Neural cell (in vitro differentiated cells): ENCODE measurements around the gene PSMC4. TPM values are rescaled to one million over a fixed set of nuclear protein-coding genes. Genes with fewer than 3 reads are reported as not detected.

ENCODE experiments used
- H2AFZ ChIP-seq: fragments of 200-600, 300-800 bp; sonication (generic), shearing (Covaris generic); 2 replicates; pipeline ENCODE4 v1.6.0; 2014; ENCODE audit warnings: low read depth, mild to moderate bottlenecking, antibody characterized with exemption, low read length, moderate library complexity
- H3F3A ChIP-seq: fragments of 200-600 bp; shearing (Covaris generic); 2 replicates; pipeline ENCODE4 v1.6.1; 2016; ENCODE audit warnings: mild to moderate bottlenecking, moderate library complexity, mixed read lengths, antibody characterized with exemption, low read length; ENCODE audit not compliant: insufficient read depth, poor library complexity, severe bottlenecking
- H3K27ac ChIP-seq: fragments of 200-600, 300-800 bp; sonication (generic), shearing (Covaris generic); 2 replicates; pipeline ENCODE4 v1.5.1; 2014; ENCODE audit warnings: mild to moderate bottlenecking, low read length, moderate library complexity
- H3K27me3 ChIP-seq: fragments of 300-800, 200-600 bp; sonication (generic), shearing (Covaris generic); 2 replicates; pipeline ENCODE4 v1.6.0; 2014; ENCODE audit warnings: mild to moderate bottlenecking, low read depth, low read length, moderate library complexity; ENCODE audit not compliant: insufficient read depth
- H3K36me3 ChIP-seq: fragments of 300-800, 200-600 bp; sonication (generic), shearing (Covaris generic); 2 replicates; pipeline ENCODE4 v1.5.1; 2014; ENCODE audit warnings: mild to moderate bottlenecking, antibody characterized with exemption, low read length, moderate library complexity; ENCODE audit not compliant: insufficient read depth
- H3K4me2 ChIP-seq: fragments of 300-800, 200-600 bp; sonication (generic), shearing (Covaris generic); 2 replicates; pipeline ENCODE4 v1.6.0; 2014; ENCODE audit warnings: mild to moderate bottlenecking, low read length
- H3K4me3 ChIP-seq: fragments of 300-800, 200-600 bp; sonication (generic), shearing (Covaris generic); 2 replicates; pipeline ENCODE4 v1.5.1; 2014; ENCODE audit warnings: mild to moderate bottlenecking, low read length, moderate library complexity
- H3K79me2 ChIP-seq: fragments of 200-600 bp; shearing (Covaris generic); replicated peaks from 2 replicates; pipeline ENCODE4 v1.6.0; 2014; ENCODE audit warnings: mild to moderate bottlenecking, low read length, moderate library complexity; ENCODE audit not compliant: insufficient read depth
- H3K9ac ChIP-seq: fragments of 300-800, 200-600 bp; sonication (generic), shearing (Covaris generic); 2 replicates; pipeline ENCODE4 v1.6.1; 2016; ENCODE audit warnings: mild to moderate bottlenecking, low read length, mixed read lengths
- H3K9me2 ChIP-seq: fragments of 200-600 bp; shearing (Covaris generic); 2 replicates; pipeline ENCODE4 v1.6.1; 2016; ENCODE audit warnings: mild to moderate bottlenecking, low read length, mixed read lengths; ENCODE audit not compliant: insufficient read depth
- H3K9me3 ChIP-seq: fragments of 200-600, 300-800 bp; sonication (generic), shearing (Covaris generic); 2 replicates; pipeline ENCODE4 v1.6.1; 2016; ENCODE audit warnings: mild to moderate bottlenecking, mixed run types, low read length, moderate library complexity, mixed read lengths
- H4K20me1 ChIP-seq: fragments of 200-600 bp; shearing (Covaris generic); 2 replicates; pipeline ENCODE4 v1.6.1; 2016; ENCODE audit warnings: mild to moderate bottlenecking, mixed run types; ENCODE audit not compliant: insufficient read depth
- EP300 ChIP-seq: fragments of 450-650 bp; conservative IDR thresholded peaks from 2 replicates; pipeline ENCODE4 v1.6.1; 2014; ENCODE audit warnings: antibody characterized with exemption, mild to moderate bottlenecking, moderate library complexity; ENCODE audit not compliant: poor library complexity, severe bottlenecking
- EZH2 ChIP-seq: fragments of 200-600, 300-800 bp; shearing (Covaris generic), sonication (generic); IDR thresholded peaks from 2 replicates; pipeline ENCODE4 v1.6.1; 2014; ENCODE audit warnings: antibody characterized with exemption, low read length, borderline replicate concordance, mild to moderate bottlenecking; ENCODE audit not compliant: insufficient read depth, poor library complexity, severe bottlenecking
- POLR2AphosphoS5 ChIP-seq: IDR thresholded peaks from 2 replicates; pipeline ENCODE4 v1.6.1; 2012
- RAD21 ChIP-seq: fragments of 450-650 bp; conservative IDR thresholded peaks from 2 replicates; pipeline ENCODE4 v1.6.1; 2014; ENCODE audit warnings: antibody characterized with exemption, mild to moderate bottlenecking, moderate library complexity
- REST ChIP-seq: IDR thresholded peaks from 2 replicates; pipeline ENCODE4 v1.6.1; 2012; ENCODE audit warnings: borderline replicate concordance
- SMC3 ChIP-seq: fragments of 450-650 bp; conservative IDR thresholded peaks from 2 replicates; pipeline ENCODE4 v1.6.1; 2014; ENCODE audit warnings: antibody characterized with exemption, mild to moderate bottlenecking, moderate library complexity; ENCODE audit not compliant: poor library complexity
- TAF1 ChIP-seq: IDR thresholded peaks from 2 replicates; pipeline ENCODE4 v1.6.1; 2012; ENCODE audit warnings: low read depth
- polyA plus RNA-seq: library from polyadenylated mRNA; depleted of rRNA; stranded (reverse); fragments of >200 nt; gene quantifications from 2 replicates; pipeline ENCODE4 v1.2.3, GENCODE V29; 2014

PSMC4 gene
- polyA plus RNA-seq, 1 donor from 2014 or later: 151 TPM

GRCh38 chr19:39927524-39928356 is 43.2 kb upstream of the PSMC4 start:
- H3K27ac ChIP-seq: no peak overlapping the region
- H3K9ac ChIP-seq: no peak overlapping the region
- no peak overlapping the region for H3K4me2 ChIP-seq
- TF ChIP-seq EP300 (no peak), TAF1 (no peak)
- H3K9me2 ChIP-seq: no peaks in the 10 kb centered on the region
- H3K79me2 ChIP-seq: no peaks in the 10 kb centered on the region
- no peak overlapping the region for H2AFZ ChIP-seq
- H3K4me3 ChIP-seq: no peak overlapping the region
- no peaks in the 10 kb centered on the region for H3K9me3 ChIP-seq
- H3K36me3 ChIP-seq: no peaks in the 10 kb centered on the region
- no peaks in the 10 kb centered on the region for H3F3A ChIP-seq
- H3K27me3 ChIP-seq: no peaks in the 10 kb centered on the region
- H4K20me1 ChIP-seq: no peaks in the 10 kb centered on the region

GRCh38 chr19:39928357-39928725 is 42.6 kb upstream of the PSMC4 start:
- Histone ChIP-seq H3K27me3 (no peaks in the 10 kb centered on the region), H2AFZ (no peak overlapping the region), H3K4me3 (no peak overlapping the region), H3F3A (no peaks in the 10 kb centered on the region), H3K9me2 (no peaks in the 10 kb centered on the region), H3K36me3 (no peaks in the 10 kb centered on the region), H4K20me1 (no peaks in the 10 kb centered on the region), H3K27ac (no peak overlapping the region), H3K79me2 (no peaks in the 10 kb centered on the region), H3K9ac (no peak overlapping the region), H3K4me2 (no peak overlapping the region), H3K9me3 (no peaks in the 10 kb centered on the region)
- no peak for TF ChIP-seq TAF1
- TF ChIP-seq REST: no peak
- TF ChIP-seq SMC3: no peak
- TF ChIP-seq POLR2AphosphoS5: no peak
- TF ChIP-seq EZH2: no peak
- TF ChIP-seq RAD21: no peak

GRCh38 chr19:39929750-39930149 is 41.2 kb upstream of the PSMC4 start:
- Histone ChIP-seq H3K4me2 (no peak overlapping the region), H3K9me2 (no peaks in the 10 kb centered on the region), H3K9ac (no peak overlapping the region), H3F3A (no peaks in the 10 kb centered on the region), H3K27ac (no peak overlapping the region), H2AFZ (no peak overlapping the region), H3K79me2 (no peaks in the 10 kb centered on the region), H4K20me1 (no peaks in the 10 kb centered on the region), H3K9me3 (no peaks in the 10 kb centered on the region), H3K27me3 (no peaks in the 10 kb centered on the region), H3K36me3 (no peaks in the 10 kb centered on the region), H3K4me3 (no peak overlapping the region)
- TF ChIP-seq RAD21: no peak
- no peak for TF ChIP-seq REST
- TF ChIP-seq TAF1: no peak
